SH-SY5Y (cell line): ENCODE data around the gene FAR1.

ENCODE experiments used
- GATA2 ChIP-seq: IDR thresholded peaks from 2 replicates; pipeline ENCODE4 v1.6.1; 2011; ENCODE audit warnings: mild to moderate bottlenecking, low read depth, low read length
- GATA3 ChIP-seq: IDR thresholded peaks from 2 replicates; pipeline ENCODE4 v1.6.1; 2011; ENCODE audit warnings: low read depth, mild to moderate bottlenecking, low read length, moderate library complexity

Gene FAR1, protein sequence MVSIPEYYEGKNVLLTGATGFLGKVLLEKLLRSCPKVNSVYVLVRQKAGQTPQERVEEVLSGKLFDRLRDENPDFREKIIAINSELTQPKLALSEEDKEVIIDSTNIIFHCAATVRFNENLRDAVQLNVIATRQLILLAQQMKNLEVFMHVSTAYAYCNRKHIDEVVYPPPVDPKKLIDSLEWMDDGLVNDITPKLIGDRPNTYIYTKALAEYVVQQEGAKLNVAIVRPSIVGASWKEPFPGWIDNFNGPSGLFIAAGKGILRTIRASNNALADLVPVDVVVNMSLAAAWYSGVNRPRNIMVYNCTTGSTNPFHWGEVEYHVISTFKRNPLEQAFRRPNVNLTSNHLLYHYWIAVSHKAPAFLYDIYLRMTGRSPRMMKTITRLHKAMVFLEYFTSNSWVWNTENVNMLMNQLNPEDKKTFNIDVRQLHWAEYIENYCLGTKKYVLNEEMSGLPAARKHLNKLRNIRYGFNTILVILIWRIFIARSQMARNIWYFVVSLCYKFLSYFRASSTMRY

DNA sequence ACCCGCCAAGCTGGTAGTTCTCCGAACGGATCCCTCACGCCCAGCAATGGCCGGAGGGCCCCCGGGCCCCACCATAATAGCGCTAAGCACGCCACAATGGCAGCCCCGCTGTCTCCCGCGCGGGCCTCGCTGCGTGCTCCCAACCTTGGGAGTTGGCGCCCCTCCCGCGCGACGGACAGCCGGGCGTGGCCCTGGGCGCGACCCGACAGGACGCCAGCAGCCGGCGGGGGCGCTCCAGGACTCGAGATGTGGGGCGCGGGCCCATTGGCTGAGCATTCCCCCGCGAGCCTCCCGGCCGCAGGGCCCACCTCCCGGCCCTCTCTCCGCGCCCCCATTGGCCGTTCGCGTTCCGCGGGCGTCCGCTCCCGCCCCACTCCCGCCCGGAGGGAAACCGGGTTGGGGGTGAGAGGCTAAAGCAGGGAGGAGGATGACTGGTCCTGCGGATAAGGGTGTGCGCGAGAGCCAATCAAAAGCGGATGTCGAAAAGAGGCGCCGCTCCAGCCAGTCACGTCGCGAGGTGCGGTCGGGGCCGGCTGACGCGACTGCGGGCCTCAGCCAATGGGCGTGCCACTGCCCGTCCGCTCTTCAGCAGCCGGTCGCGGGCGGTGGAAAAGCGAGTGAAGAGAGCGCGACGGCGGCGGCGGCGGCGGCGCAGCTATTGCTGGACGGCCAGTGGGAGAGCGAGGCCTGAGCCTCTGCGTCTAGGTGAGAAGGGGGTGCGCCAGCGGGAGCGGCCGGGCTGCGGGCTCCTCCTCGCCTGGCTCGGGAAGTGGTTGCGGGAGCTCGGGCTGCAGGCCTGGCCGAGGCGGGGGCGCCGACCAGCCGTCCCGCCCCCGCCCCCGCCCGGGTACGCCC lies at the start of gene FAR1:
TSS of gene FAR1 (plus strand) at position 567 of the 855 bp plus-strand sequence. CDS start 26,098 bp downstream, outside the sequence.
- TF ChIP-seq GATA3 (no peak), GATA2 (no peak)

DNA sequence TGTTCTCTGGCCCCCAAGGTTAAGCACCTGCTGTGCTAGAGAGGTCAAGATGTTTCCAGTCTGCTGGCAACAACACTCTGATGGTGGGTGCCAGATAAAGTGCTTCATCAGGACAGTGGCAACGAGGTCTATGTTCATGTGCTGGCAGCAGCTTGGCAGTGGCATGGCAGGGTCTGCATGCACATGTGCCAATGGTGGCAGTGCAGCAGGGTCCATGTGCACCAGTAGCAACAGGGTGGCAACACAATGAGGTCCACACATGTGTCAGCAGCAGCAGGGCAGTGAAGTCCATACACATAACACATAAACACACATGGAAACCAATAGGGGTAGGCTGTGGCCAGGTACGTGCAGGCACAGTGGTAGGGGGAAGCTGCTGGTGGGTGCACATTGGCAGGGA lies 48.4 kb upstream of the FAR1 start:
- TF ChIP-seq GATA2: no peak

DNA sequence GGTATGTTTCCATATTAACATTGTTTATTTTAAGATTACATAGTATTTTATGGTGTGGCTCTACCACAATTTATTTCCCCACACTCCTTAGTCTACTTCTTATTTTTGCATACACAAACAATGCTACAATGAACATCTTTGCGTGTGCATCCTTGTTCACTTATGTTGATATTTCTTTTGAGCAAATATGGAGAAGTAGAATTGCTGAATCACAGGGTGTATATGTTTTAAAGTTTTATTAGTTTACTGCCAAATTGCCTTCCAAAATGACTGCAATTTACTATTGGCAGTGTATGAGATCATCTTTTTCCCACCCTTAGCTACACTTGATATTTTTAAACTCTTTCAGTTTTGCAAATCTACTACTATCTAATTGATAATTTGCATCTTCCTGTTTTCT lies 38.7 kb upstream of the FAR1 start:
- TF ChIP-seq GATA3 (no peak), GATA2 (no peak)

DNA sequence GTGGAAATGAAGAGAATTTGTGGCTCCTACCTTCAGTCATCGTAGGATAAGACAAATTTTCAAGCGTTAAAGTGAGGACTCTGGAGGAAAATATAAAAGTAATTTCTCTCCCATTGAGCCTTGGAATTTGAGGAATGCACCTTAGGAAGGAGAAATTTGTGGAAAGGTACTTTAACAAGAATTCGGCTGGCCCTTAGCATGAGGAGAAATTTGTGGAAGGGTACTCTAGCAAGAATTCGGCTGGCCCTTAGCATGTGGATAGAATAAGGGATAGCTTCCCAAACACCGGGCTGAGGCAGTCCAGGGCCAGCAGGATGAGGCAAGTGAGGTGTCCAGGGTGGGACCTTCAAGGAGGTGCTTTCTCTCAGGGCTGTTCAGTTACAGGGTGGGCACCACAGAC lies 33.2 kb upstream of the FAR1 start:
- TF ChIP-seq GATA3 (no peak), GATA2 (no peak)

DNA sequence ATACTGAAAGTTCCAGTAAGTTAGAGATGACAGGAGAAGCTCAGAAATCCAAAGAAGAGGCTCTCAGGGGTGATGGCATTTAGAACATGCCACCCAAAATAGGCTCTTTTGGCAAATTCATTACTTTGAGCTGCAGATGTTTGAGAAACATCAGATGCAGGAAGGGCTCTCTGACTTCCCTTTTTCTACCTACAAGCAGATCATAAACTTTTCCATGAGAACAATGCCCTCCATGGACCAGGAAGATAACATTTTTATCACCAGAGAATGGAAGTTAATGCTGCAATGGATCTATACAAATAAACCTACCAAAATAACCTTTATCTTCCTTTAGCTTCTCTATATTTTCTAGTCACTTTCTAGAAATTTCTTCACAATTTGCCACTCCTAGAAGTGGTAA lies 32.7 kb upstream of the FAR1 start:
- no peak for TF ChIP-seq GATA3
- TF ChIP-seq GATA2: no peak

DNA sequence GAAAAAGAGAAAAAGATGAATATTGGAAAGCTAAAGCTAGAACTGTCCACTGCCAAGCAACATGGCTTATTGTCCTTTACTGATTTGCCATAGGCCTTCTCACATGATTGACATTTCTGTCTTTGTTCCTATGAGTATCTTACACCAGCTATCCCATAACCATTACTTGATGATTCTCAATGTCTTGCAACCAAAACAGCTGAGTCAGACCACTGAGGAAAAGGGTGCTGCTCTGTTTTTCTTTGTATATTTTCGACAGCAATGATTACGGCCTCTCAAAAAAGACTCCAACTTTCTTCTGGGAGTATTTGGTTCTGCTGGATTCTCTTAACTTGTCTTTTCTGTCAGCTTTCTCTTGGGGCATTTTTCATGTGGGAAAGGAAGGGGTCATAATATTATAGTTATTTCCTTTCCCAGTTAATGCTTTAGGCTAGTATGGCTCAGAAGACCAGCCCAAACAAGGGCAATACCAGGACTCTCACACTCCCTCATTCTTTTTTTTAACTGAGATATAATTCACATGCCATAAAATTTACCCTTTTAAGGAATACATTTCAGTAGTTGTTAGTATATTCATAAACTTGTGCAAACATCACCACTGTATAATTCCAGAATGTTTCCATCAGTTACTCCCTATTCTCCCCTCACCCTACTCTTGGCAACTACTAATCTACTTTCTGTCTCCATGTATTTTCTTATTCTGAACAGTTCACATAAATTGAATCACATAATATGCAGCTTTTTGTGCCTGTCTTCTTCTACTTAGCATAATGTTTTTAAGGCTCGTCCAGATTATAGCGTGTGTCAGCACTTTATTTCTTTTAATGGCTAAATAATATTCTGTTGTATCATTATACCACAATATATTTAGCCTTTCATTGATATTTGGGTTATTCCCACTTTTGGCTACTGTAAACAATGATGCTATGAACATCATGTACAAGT lies 31.1 kb upstream of the FAR1 start:
- no peak for TF ChIP-seq GATA2
- no peak for TF ChIP-seq GATA3

DNA sequence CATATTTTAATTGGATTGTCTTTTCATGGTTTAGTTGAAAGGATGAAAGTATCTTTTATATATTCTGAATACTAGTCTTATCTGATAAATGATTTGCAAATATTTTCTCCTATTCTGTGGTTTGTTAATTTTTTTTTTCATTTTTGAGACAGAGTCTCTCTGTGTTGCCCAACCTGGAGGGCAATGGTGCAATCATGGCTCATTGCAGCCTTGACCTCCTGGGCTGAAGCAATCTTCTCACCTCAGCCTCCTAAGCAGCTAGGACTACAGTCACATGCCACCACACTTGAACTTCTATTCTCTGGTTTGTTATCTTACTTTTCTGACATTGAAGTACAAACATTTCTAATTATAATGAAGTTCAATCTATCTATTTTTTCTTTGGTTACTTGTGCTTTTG lies 30.0 kb upstream of the FAR1 start:
- TF ChIP-seq GATA2 (no peak), GATA3 (no peak)

DNA sequence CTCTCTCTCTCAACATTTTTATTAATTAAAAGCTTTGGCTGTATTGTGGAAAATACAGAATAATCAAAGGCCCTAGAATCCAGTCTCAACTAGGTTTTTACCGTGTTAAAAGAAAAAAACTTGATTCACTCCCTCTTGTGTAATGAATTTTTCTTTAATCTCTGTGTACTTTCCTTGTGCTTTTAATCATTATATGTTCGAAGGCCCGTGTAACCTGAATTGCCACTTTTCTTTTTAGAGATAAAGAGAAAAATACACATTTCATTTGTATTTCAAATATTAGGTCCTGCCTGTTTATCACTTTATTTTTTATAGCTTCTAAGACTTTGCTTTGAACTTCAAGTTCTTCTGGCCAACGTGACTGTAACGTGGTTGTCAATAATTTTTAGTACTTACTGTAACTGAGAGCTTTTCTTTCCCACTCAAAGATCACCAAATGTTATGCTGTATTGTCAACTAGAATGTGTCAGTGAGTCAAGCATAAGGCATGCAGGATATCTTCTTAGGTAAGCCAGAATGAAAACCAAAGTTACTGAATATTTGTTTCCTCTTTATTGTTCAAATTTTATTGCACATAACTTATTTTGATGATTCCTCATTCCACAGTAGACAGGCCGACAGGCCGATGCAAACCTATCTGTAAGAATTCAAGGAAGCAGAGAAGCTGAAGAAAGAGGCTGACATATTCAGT lies 23.3 kb upstream of the FAR1 start:
- TF ChIP-seq GATA2 (no peak), GATA3 (no peak)

DNA sequence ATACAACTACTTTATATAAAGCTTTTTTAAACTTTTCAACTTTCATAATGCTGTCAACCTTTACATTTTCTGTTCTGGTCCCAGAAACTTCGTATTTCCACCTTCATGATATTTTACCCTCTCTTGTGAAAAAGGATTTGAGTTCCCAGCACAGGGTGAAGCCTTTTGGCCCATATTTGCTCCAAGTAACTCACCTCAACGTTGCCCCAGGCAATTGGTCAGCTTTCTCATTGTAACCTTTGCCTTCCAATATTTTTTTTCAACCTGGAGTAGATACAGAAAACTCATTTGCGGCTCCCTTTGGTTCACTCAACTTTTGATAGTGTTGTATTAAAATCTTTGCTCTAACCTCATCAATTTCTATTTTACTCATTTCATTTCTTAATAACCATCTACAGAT lies 21.1 kb upstream of the FAR1 start:
- TF ChIP-seq GATA3 (no peak), GATA2 (no peak)

DNA sequence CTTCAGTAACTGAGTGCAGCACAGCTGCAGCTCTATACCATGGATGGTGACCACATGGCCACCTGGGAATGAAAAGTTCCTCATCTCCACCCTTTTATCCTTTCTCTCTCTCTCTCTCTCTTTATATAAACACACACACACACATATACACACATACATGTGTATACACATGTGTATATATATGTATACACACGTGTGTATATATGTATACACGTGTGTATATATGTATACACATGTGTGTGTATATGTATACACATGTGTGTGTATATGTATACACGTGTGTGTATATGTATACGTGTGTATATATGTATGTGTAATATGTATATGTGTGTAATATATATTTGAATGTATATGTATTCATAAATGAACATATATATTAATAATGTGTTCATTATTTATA lies 18.8 kb upstream of the FAR1 start:
- TF ChIP-seq GATA3 (no peak), GATA2 (no peak)

DNA sequence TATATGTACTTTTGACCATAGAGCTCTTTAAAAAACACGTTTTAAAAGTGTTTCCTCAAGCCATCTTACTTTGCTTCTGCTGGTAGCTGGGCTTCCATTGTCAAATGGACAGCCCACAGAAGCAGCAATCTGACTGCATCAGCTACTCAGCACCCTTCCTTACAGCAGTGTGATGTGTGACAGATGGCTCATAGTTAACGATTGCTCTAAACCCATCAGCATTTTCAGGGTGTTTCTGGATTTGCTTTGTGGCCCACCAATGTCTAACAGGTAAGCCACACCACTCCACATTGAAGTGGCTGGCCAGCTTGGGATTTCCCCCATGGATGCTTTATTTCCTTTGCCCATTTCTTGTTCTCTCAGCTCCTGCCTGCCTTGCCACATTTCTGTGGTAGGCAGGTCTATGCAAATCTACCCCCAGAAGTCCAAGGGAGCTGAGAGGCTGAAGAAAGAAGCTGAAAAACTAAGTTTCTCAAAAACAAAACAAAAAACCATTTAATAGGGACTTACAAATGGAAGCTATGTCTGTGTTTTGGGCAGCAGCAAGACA lies 7.3 kb upstream of the FAR1 start:
- TF ChIP-seq GATA3 (no peak), GATA2 (no peak)

DNA sequence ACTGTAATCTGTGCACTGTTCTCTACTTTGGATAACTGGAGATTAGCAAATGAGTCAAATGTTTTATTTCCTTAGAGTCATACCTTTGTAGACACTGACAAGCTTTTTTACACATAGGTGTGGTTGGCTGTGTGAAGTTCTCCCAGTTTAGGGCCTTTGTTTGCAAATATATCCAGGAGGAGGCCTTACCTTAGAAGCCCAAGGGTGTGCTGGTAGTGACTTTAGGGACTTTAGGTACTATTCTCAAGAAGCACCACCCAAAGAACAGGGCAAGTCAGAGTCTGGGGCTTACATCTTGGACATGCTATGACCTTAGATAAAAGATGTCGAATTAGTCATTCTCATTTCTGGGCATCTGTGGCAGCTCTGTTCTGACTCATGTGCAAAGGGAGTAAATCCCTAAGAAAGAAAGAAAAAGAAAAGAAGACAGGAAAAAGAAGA lies 4.8 kb upstream of the FAR1 start:
- TF ChIP-seq GATA3 (no peak), GATA2 (no peak)

DNA sequence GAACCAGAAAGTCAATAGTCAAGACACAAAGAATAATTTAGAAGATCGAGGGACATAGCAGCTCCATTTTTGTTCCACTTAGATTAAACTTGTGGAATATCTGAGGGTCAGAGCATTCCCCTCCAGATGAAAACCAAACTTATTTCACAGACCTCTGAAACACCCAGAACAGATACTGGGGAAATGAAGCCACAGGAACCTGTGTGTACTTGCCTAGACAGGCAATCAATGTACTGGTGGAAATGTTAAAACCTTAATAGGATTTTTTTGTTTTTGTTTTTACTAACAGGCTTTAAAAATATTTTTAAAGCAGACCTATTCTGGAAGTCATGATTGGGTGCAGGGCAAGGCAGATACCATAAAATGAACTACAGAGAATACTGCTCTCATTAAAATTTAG lies 4.1 kb upstream of the FAR1 start:
- TF ChIP-seq GATA2 (no peak), GATA3 (no peak)

DNA sequence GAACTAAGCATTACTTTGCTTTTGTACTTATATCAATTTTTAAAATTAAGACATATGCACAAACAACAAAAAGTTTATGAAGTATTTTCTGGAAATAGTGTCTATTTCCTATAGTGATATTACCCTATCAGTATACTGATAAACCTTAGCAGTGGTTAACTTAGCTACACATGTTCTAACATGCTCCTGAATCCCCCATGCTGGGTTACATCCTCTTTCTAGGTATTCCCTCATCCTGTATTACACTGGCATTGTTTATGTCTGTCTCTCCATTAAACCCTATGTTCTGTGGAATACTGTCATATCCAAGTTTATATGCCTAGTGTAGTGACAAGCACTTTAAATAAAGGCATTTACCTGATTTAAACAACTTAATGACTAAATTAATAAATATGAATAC lies 1.8 kb upstream of the FAR1 start:
- TF ChIP-seq GATA3: no peak
- TF ChIP-seq GATA2: no peak

DNA sequence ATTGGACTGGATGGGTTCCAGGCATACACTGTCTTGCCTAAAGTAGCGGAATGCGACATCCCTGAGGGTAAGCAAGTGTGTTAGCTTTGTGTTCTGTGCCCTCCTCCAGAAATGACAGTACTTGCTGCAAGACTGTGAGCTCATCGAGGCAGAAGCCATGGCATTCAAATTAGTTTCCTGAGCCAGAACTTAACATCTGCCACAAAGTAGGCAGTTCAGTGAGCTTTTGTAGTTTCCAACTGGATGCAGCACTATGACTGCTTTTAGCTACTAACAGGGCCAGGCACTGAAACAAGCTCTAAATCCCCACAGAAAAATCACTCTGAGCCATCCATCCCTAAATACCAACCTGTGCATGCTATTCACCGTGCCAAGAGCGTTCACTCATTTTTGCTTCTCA lies 1.2 kb upstream of the FAR1 start:
- TF ChIP-seq GATA3 (no peak), GATA2 (no peak)
